GM18499 (cell line): ENCODE data around the gene SMIM27.
"Not testable (repeated sequence)": the region's sequence is repeated elsewhere in the genome, so short reads cannot be mapped to it uniquely, and the experiment has no call there.

Source experiments
- ATAC-seq: cut with Tn5 transposase; IDR thresholded peaks from one replicate; pipeline ENCODE4 v1.9.1; 2021; ENCODE audit warnings: moderate number of reproducible peaks; ENCODE audit not compliant: insufficient read depth, unreplicated experiment

SMIM27 gene

GRCh38 chr9:32590898-32591297 is 38.8 kb downstream of the SMIM27 start:
- no peak for ATAC-seq

GRCh38 chr9:32596096-32596865 is 44.2 kb downstream of the SMIM27 start:
- no peak for ATAC-seq

GRCh38 chr9:32596936-32597335 is 44.8 kb downstream of the SMIM27 start:
- ATAC-seq = no peak

GRCh38 chr9:32599021-32599420 is 46.9 kb downstream of the SMIM27 start:
- ATAC-seq = not testable (repeated sequence)
